Measurements from ENCODE around the gene HLF. TPM values are rescaled to one million over a fixed set of nuclear protein-coding genes. Genes with fewer than 3 reads are reported as not detected.

Gene HLF
- total and polyA plus RNA-seq, 10 of the 15 experiments (the other 5 are each of a cell fraction or from before 2014, with no cell fraction given): 0.01 to 0.33 (median 0.20) TPM; not detected in 3

GRCh38 chr17:55274355-55275255, 9.8 kb downstream of the HLF start (continued):
- no peak for TF ChIP-seq NR2C2 (IDR thresholded peaks at IDR 0.05; ENCODE audit: borderline replicate concordance, control insufficient read depth, insufficient read length, low read depth)
- TF ChIP-seq RCOR1 (conservative IDR thresholded peaks at IDR 0.05; ENCODE audit: low read depth, low read length): no peak

- no peak overlapping the region for H2AFZ ChIP-seq (ENCODE audit: control insufficient read depth, low read depth, low read length)
- POLR2A ChIA-PET: no interaction called here
- RAD21 ChIA-PET (ENCODE audit: unreplicated experiment): no interaction called here
These were observed 11.4 kb downstream of the HLF start for GRCh38 chr17:55275894-55276804.

More at GRCh38 chr17:55275894-55276804, 11.4 kb downstream of the HLF start:
- H3K36me3 ChIP-seq (ENCODE audit: control insufficient read depth in 2 of 2, insufficient read depth in 2 of 2, low read length in 1 of 2): no peaks in the 10 kb centered on the region
- BruUV-seq (replicated peaks): no TSS peak
- no peak overlapping the region for H3K4me2 ChIP-seq (ENCODE audit: control insufficient read depth, insufficient read depth)
- WGBS (ENCODE audit: insufficient coverage, insufficient replicate concordance, low lambda C conversion rate, missing lambda C conversion rate): 17% methylated on average over 7 of the region's 7 CpGs
- H3K27me3 ChIP-seq (replicated peaks in 1 of 2; ENCODE audit: control insufficient read depth in 2 of 2, insufficient read depth in 2 of 2, low read length in 1 of 2): 0 out of 4 replicates have a peak, but pooled peaks cover 0 to 1% of the 10 kb centered on the region in 2 experiments
- FAIRE-seq: no peak
- intact Hi-C loops (cut with micrococcal nuclease; ENCODE audit: unreplicated experiment) (no loop called here), in situ Hi-C loops (cut with MboI) (no loop called here)
- H3K27ac ChIP-seq (ENCODE audit: control insufficient read depth, insufficient read depth): no peak overlapping the region
- no peaks in the 10 kb centered on the region for H4K20me1 ChIP-seq (ENCODE audit: control insufficient read depth, insufficient read depth)
- ChIA-PET CTCF (no interaction called here), SMC1A (ENCODE audit: uncharacterized antibody, unreplicated experiment) (interaction anchor here (0.6 to 2.0 kb wide), 4 partner anchors 19 to 1911 kb away, joined by 3 to 4 read pairs (median 4); no protein-coding TSS in a partner anchor)
- no peaks in the 10 kb centered on the region for H3K4me1 ChIP-seq (ENCODE audit: control insufficient read depth, insufficient read depth, low read length)
- H3K79me2 ChIP-seq (ENCODE audit: control insufficient read depth, insufficient read depth, low read length): no peaks in the 10 kb centered on the region
- no peak for DNase-seq (ENCODE audit: low read depth, low spot score)
- no peak for TF ChIP-seq RBBP5 (conservative IDR thresholded peaks at IDR 0.05)
- no peak for TF ChIP-seq STAT3 (IDR thresholded peaks at IDR 0.05; ENCODE audit: low read depth, low read length)
- no peak for TF ChIP-seq NRF1 (conservative IDR thresholded peaks at IDR 0.05; ENCODE audit: low read depth, low read length)
- TF ChIP-seq CEBPZ (IDR thresholded peaks at IDR 0.05; ENCODE audit: low read depth, low read length): no peak
- no peak for TF ChIP-seq SIN3A (IDR thresholded peaks at IDR 0.05; ENCODE audit: low read depth, low read length)
- TF ChIP-seq NR2F1 (conservative IDR thresholded peaks at IDR 0.05): no peak
- no peak for TF ChIP-seq SREBF1 (IDR thresholded peaks at IDR 0.05; ENCODE audit: low read length)
- TF ChIP-seq KLF5 (IDR thresholded peaks at IDR 0.05; ENCODE audit: partially characterized antibody): no peak
- no peak for TF ChIP-seq ZNF207 (IDR thresholded peaks at IDR 0.05; ENCODE audit: borderline replicate concordance)
- no peak for TF ChIP-seq ELK1 (IDR thresholded peaks at IDR 0.05; ENCODE audit: low read depth, low read length)
- no peak for TF ChIP-seq SRF (IDR thresholded peaks at IDR 0.05; ENCODE audit: low read depth in 2 of 2, low read length in 2 of 2)
- no peak for TF ChIP-seq SPI1 (IDR thresholded peaks at IDR 0.05; ENCODE audit: borderline replicate concordance, insufficient read depth, low read depth, low read length)
- no peak for TF ChIP-seq RFX5 (IDR thresholded peaks at IDR 0.05; ENCODE audit: low read depth, low read length)
- TF ChIP-seq POU2F2 (IDR thresholded peaks at IDR 0.05; ENCODE audit: borderline replicate concordance, low read depth, low read length): no peak
- no peak for ATAC-seq
- no peaks in the 10 kb centered on the region for H3K9me3 ChIP-seq (replicated peaks; ENCODE audit: control insufficient read depth, insufficient read depth, low read length)
- H3K4me3 ChIP-seq: no peak overlapping the region
- no peak overlapping the region for H3K9ac ChIP-seq (ENCODE audit: control insufficient read depth, insufficient read depth, low read length)

All from GM12878 (cell line).